GM12878 (cell line): ENCODE data around the gene ENTPD6. TPM values are rescaled to one million over a fixed set of nuclear protein-coding genes. Genes with fewer than 3 reads are reported as not detected.
"Not testable (repeated sequence)": the region's sequence is repeated elsewhere in the genome, so short reads cannot be mapped to it uniquely, and the experiment has no call there.

ENCODE experiments used
- ATAC-seq: fragments of 200-7000 bp; cut with Tn5 transposase; 3 replicates; pipeline ENCODE4 v1.9.1; 2020; ENCODE audit warnings: mild to moderate bottlenecking, moderate library complexity
- BruUV-seq: library from RNA; stranded (reverse); fragments of 400-500 nt; replicated peaks from 2 replicates; lab custom pipeline; 2021; lab: Mats Ljungman, UMichigan
- CTCF ChIA-PET: fragments of 300-600 bp; sonication (Branson Sonifier 250); formaldehyde crosslinking; extraction: SDS; loops from one replicate; lab custom pipeline; 2021; ENCODE audit warnings: inconsistent platforms; lab: Yijun Ruan, JAX
- POLR2A ChIA-PET: fragments of 350-600 bp; formaldehyde crosslinking; extraction: SDS; loops from one replicate; lab custom pipeline; 2021; ENCODE audit warnings: inconsistent platforms; lab: Charles Lee
- RAD21 ChIA-PET: fragments of 300-600 bp; sonication (Branson Sonifier 250); formaldehyde crosslinking; loops from one replicate; lab custom pipeline; 2023; ENCODE audit warnings: antibody characterized with exemption; ENCODE audit not compliant: unreplicated experiment; lab: Charles Lee
- SMC1A ChIA-PET: fragments of 300-600 bp; sonication (Branson Sonifier 250); formaldehyde crosslinking; loops from one replicate; lab custom pipeline; 2023; ENCODE audit not compliant: unreplicated experiment, uncharacterized antibody; lab: Charles Lee
- DNase-seq: peaks from one replicate; pipeline ENCODE4 v3.0.0-alpha.2; 2011; ENCODE audit warnings: low read depth, low spot score
- FAIRE-seq: peaks from 3 replicates; lab custom pipeline; 2011; peaks lifted over from hg19 to GRCh38; lab: Jason Lieb, UNC
- H2AFZ ChIP-seq: 2 replicates; pipeline ENCODE4 v1.6.0; 2011; ENCODE audit warnings: low read depth, low read length, control low read depth; ENCODE audit not compliant: control insufficient read depth
- H3K27ac ChIP-seq: 2 replicates; pipeline ENCODE4 v1.5.1; 2011; ENCODE audit warnings: control low read depth; ENCODE audit not compliant: control insufficient read depth, insufficient read depth
- H3K27me3 ChIP-seq, 2 experiments: replicated peaks in 1 of 2; 2 replicates each; pipeline versions ENCODE4 v1.6.0 to v1.6.1; 2011; ENCODE audit warnings: low read length in 1 of 2; ENCODE audit not compliant: control insufficient read depth in 2 of 2, insufficient read depth in 2 of 2
- H3K36me3 ChIP-seq, 2 experiments: 2 replicates each; pipeline ENCODE4 v1.5.1; 2011; ENCODE audit warnings: low read length in 1 of 2; ENCODE audit not compliant: control insufficient read depth in 2 of 2, insufficient read depth in 2 of 2
- H3K4me1 ChIP-seq: 2 replicates; pipeline ENCODE4 v1.6.1; 2011; ENCODE audit warnings: mild to moderate bottlenecking, low read length, moderate library complexity, mixed read lengths; ENCODE audit not compliant: control insufficient read depth, insufficient read depth
- H3K4me2 ChIP-seq: 2 replicates; pipeline ENCODE4 v1.6.0; 2011; ENCODE audit warnings: control low read depth; ENCODE audit not compliant: control insufficient read depth, insufficient read depth
- H3K4me3 ChIP-seq: fragments of 200-600 bp; sonication (generic); 2 replicates; pipeline ENCODE4 v1.5.1; 2016
- H3K79me2 ChIP-seq: 2 replicates; pipeline ENCODE4 v1.6.0; 2011; ENCODE audit warnings: low read length; ENCODE audit not compliant: control insufficient read depth, insufficient read depth
- H3K9ac ChIP-seq: 2 replicates; pipeline ENCODE4 v1.8.0; 2011; ENCODE audit warnings: low read length, control low read depth, mixed read lengths; ENCODE audit not compliant: control insufficient read depth, insufficient read depth
- H3K9me3 ChIP-seq: replicated peaks from 3 replicates; pipeline ENCODE4 v1.5.1; 2011; ENCODE audit warnings: mild to moderate bottlenecking, low read length; ENCODE audit not compliant: control insufficient read depth, insufficient read depth
- H4K20me1 ChIP-seq: 2 replicates; pipeline ENCODE4 v1.6.0; 2011; ENCODE audit not compliant: control insufficient read depth, insufficient read depth
- POLR2AphosphoS5 ChIP-seq: IDR thresholded peaks from 2 replicates; pipeline ENCODE4 v1.6.1; 2011; ENCODE audit warnings: mild to moderate bottlenecking, low read length, inconsistent platforms
- ZBED1 ChIP-seq: IDR thresholded peaks from 2 replicates; pipeline ENCODE4 v1.6.1; 2016; ENCODE audit warnings: borderline replicate concordance
- ZSCAN29 ChIP-seq: fragments of 450-650 bp; IDR thresholded peaks from 2 replicates; pipeline ENCODE4 v1.6.1; 2017; ENCODE audit warnings: mild to moderate bottlenecking, moderate library complexity
- WGBS: methylation state at CpG from one replicate; pipeline ENCODE4 v1.1.6; 2016; ENCODE audit warnings: low lambda C conversion rate; ENCODE audit not compliant: insufficient replicate concordance, insufficient coverage; ENCODE audit errors: missing lambda C conversion rate; 5-methylcytosine and 5-hydroxymethylcytosine counted together
- in situ Hi-C: fragments of 300-500 bp; cut with MboI; formaldehyde crosslinking; loops from 9 replicates; pipeline ENCODE4 v1.14.3; 2018; ENCODE audit warnings: mixed read lengths
- intact Hi-C: fragments of 100-400 bp; cut with micrococcal nuclease; formaldehyde crosslinking; loops from one replicate; pipeline ENCODE4 v1.14.2; 2022; ENCODE audit not compliant: unreplicated experiment
- polyA plus RNA-seq, 11 experiments: library from polyadenylated mRNA; depleted of rRNA in 4 of 11; unstranded in 6 of 11; stranded (reverse) in 5 of 11; fragments of >200 nt; fragmentation: Nextera tagmentation in 4 of 11; fragmentation: Illumina TruSeq in 1 of 11; extraction: Ambion mirVana in 4 of 11; extraction: Trizol in 1 of 11; gene quantifications; 1 replicate in 1 of 11; 2 replicates in 10 of 11; pipeline versions ENCODE4 v1.2.1 to v1.2.3, GENCODE V29; 2011 to 2016; ENCODE audit warnings: inconsistent platforms in 2 of 11, missing spikeins in 2 of 11, low read depth in 1 of 11
- total RNA-seq, 4 experiments: library from RNA; depleted of rRNA in 3 of 4; stranded (reverse); fragments of >200 nt in 3 of 4; fragmentation: Illumina TruSeq in 1 of 4; extraction: Trizol in 1 of 4; gene quantifications; 2 replicates each; pipeline versions ENCODE4 v1.2.1 to v1.2.3, GENCODE V29; 2013 to 2021

The ENTPD6 gene
- total and polyA plus RNA-seq, 10 of the 15 experiments (the other 5 are each of a cell fraction or from before 2014, with no cell fraction given): 0.53 to 45.4 (median 31.1) TPM

GRCh38 chr20:25259358-25259757 is 63.8 kb downstream of the ENTPD6 start:
- no TSS peak for BruUV-seq
- Histone ChIP-seq H3K36me3 (peaks cover 2 to 5% of the 10 kb centered on the region in 2 experiments; a peak in 3 of 4 replicates), H3K9ac (no peak overlapping the region), H4K20me1 (no peaks in the 10 kb centered on the region), H3K4me1 (peaks cover 4% of the 10 kb centered on the region; the same call in 1 of the 2 replicates), H3K27ac (no peak overlapping the region), H3K27me3 (no peaks in the 10 kb centered on the region), H3K9me3 (no peaks in the 10 kb centered on the region), H3K4me3 (no peak overlapping the region), H2AFZ (no peak overlapping the region), H3K79me2 (no peaks in the 10 kb centered on the region), H3K4me2 (no peak overlapping the region)
- no peak for ATAC-seq
- in situ Hi-C loops: loop anchor here (25.0 kb wide), 1 partner anchor 1897 kb away; the partner anchor contains the start of genes GZF1 and NXT1
- TF ChIP-seq ZBED1 (no peak), POLR2AphosphoS5 (no peak)
- POLR2A ChIA-PET: interaction anchor here (0.7 kb wide), 1 partner anchor 12 kb away, joined by 3 read pairs; the partner anchor contains the start of gene PYGB
- CTCF ChIA-PET: no interaction called here
- FAIRE-seq: no peak
- no peak for DNase-seq
- intact Hi-C loops: no loop called here
- SMC1A ChIA-PET: no interaction called here
- RAD21 ChIA-PET: no interaction called here
- WGBS: 88% methylated on average over 12 of the region's 12 CpGs

- POLR2A ChIA-PET: interaction anchor here (0.7 kb wide), 1 partner anchor 12 kb away, joined by 3 read pairs; the partner anchor contains the start of gene PYGB
- no peak for TF ChIP-seq ZSCAN29
- H3K36me3 ChIP-seq: peaks cover 2 to 5% of the 10 kb centered on the region in 2 experiments; a peak in 3 of 4 replicates
- H3K27ac ChIP-seq: no peak overlapping the region
- no peak overlapping the region for H3K4me2 ChIP-seq
- H3K79me2 ChIP-seq: no peaks in the 10 kb centered on the region
- no peak overlapping the region for H3K9ac ChIP-seq
- 96% methylated on average over 9 of the region's 9 CpGs for WGBS
- intact Hi-C loops: loop anchor here (10.0 kb wide), 1 partner anchor 55 kb away; no protein-coding TSS in a partner anchor
- no peaks in the 10 kb centered on the region for H3K27me3 ChIP-seq
- H3K9me3 ChIP-seq: no peaks in the 10 kb centered on the region
- no peaks in the 10 kb centered on the region for H4K20me1 ChIP-seq
- H3K4me1 ChIP-seq: peaks cover 4% of the 10 kb centered on the region; the same call in 1 of the 2 replicates
- RAD21 ChIA-PET: no interaction called here
- no peak overlapping the region for H2AFZ ChIP-seq
- CTCF ChIA-PET: no interaction called here
- SMC1A ChIA-PET: no interaction called here
- ATAC-seq (no peak), FAIRE-seq (no peak), DNase-seq (no peak)
- in situ Hi-C loops: loop anchor here (25.0 kb wide), 1 partner anchor 1898 kb away; the partner anchor contains the start of genes GZF1 and NXT1
- no TSS peak for BruUV-seq
- H3K4me3 ChIP-seq: no peak overlapping the region
Measured at GRCh38 chr20:25259788-25260254, 64.3 kb downstream of the ENTPD6 start.

- H3K79me2 ChIP-seq, ATAC-seq, FAIRE-seq, H3K9ac ChIP-seq, H3K27me3 ChIP-seq, H3K36me3 ChIP-seq, H2AFZ ChIP-seq, CTCF ChIA-PET, POLR2A ChIA-PET, RAD21 ChIA-PET, H3K27ac ChIP-seq, DNase-seq, H3K4me3 ChIP-seq, H3K9me3 ChIP-seq, H4K20me1 ChIP-seq, H3K4me1 ChIP-seq, H3K4me2 ChIP-seq, BruUV-seq: not testable (repeated sequence)
- 96% methylated on average over 14 of the region's 16 CpGs for WGBS
- in situ Hi-C loops (loop anchor here (25.0 kb wide), 1 partner anchor 1899 kb away; the partner anchor contains the start of genes GZF1 and NXT1), intact Hi-C loops (loop anchor here (10.0 kb wide), 1 partner anchor 56 kb away; no protein-coding TSS in a partner anchor)
- SMC1A ChIA-PET: interaction anchor here (1.4 kb wide), 1 partner anchor 10 kb away, joined by 3 read pairs; no protein-coding TSS in a partner anchor
Measured at GRCh38 chr20:25260770-25261437, 65.4 kb downstream of the ENTPD6 start.
